Nephron progenitor cell (in vitro differentiated cells): ENCODE data around the gene XPOT.

Source experiments
- DNase-seq: peaks from one replicate; pipeline ENCODE4 v3.0.0; 2021
- H3K27ac Mint-ChIP-seq: 2 replicates; pipeline ENCODE4 v1.8.0; 2021; ENCODE audit warnings: mild to moderate bottlenecking, moderate library complexity, mixed read lengths
- H3K27me3 Mint-ChIP-seq: 2 replicates; pipeline ENCODE4 v1.8.0; 2021; ENCODE audit warnings: mild to moderate bottlenecking, low read depth, mixed read lengths; ENCODE audit not compliant: poor library complexity
- H3K36me3 Mint-ChIP-seq: 2 replicates; pipeline ENCODE4 v1.8.0; 2021; ENCODE audit warnings: low read depth, mixed read lengths
- H3K4me1 Mint-ChIP-seq: 2 replicates; pipeline ENCODE4 v1.8.0; 2021; ENCODE audit warnings: mixed read lengths
- H3K4me3 Mint-ChIP-seq: 2 replicates; pipeline ENCODE4 v1.8.0; 2021; ENCODE audit warnings: mild to moderate bottlenecking, moderate library complexity, mixed read lengths
- H3K9me3 Mint-ChIP-seq: 2 replicates; pipeline ENCODE4 v1.8.0; 2021; ENCODE audit warnings: mild to moderate bottlenecking, moderate library complexity, mixed read lengths
- CTCF ChIP-seq: fragments of 200-600 bp; sonication (generic); IDR thresholded peaks from 2 replicates; pipeline ENCODE4 v1.5.0; 2021; ENCODE audit warnings: antibody characterized with exemption

Gene XPOT

GRCh38 chr12:64473176-64473575 is 69.0 kb downstream of the XPOT start:
- H3K4me3 Mint-ChIP-seq, result no peak overlapping the region

DNA sequence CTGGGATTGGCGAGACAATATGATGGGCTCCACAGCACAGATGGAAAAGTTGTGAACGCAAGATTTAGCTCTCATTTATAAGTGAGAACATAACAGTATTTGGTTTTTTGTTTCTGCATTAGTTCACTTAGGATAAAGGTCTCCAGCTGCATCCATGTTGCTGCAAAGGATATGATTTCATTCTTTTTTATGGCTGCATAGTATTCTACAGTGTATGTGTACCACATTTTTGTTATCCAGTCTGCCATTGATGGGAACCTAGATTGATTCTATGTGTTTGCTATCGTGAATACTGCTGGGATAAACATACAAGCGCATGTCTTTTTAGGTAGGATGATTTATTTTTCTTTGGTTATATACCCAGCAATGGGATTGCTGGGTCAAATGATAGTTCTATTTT is 71.3 kb downstream of the XPOT start:
- H3K27ac Mint-ChIP-seq, result no peak overlapping the region

More at GRCh38 chr12:64473176-64473575, 69.0 kb downstream of the XPOT start:
- no peak for TF ChIP-seq CTCF
- Mint-ChIP-seq H3K9me3 (peaks cover 39% of the 10 kb centered on the region), H3K4me1 (peaks cover 17% of the 10 kb centered on the region), H3K27me3 (peaks cover 3% of the 10 kb centered on the region), H3K27ac (no peak overlapping the region), H3K36me3 (peaks cover 87% of the 10 kb centered on the region)
- no peak for DNase-seq

GRCh38 chr12:64476844-64477243 is 72.7 kb downstream of the XPOT start:
- Mint-ChIP-seq H3K36me3 (peaks cover 69% of the 10 kb centered on the region), H3K4me1 (no peaks in the 10 kb centered on the region), H3K27me3 (peaks cover 3% of the 10 kb centered on the region), H3K27ac (no peak overlapping the region), H3K9me3 (peaks cover 39% of the 10 kb centered on the region), H3K4me3 (no peak overlapping the region)
- no peak for DNase-seq
- TF ChIP-seq CTCF, result no peak

More for the DNA sequence above, 71.3 kb downstream of the XPOT start:
- Mint-ChIP-seq H3K4me1 (no peaks in the 10 kb centered on the region), H3K9me3 (peaks cover 39% of the 10 kb centered on the region), H3K27me3 (peaks cover 3% of the 10 kb centered on the region), H3K36me3 (peaks cover 79% of the 10 kb centered on the region), H3K4me3 (no peak overlapping the region)
- no peak for TF ChIP-seq CTCF
- DNase-seq, result no peak

GRCh38 chr12:64478661-64479060 is 74.5 kb downstream of the XPOT start:
- DNase-seq, result no peak
- peaks cover 58% of the 10 kb centered on the region for H3K36me3 Mint-ChIP-seq
- H3K9me3 Mint-ChIP-seq, result peaks cover 38% of the 10 kb centered on the region
- no peak for TF ChIP-seq CTCF
- H3K4me1 Mint-ChIP-seq, result no peaks in the 10 kb centered on the region
- H3K4me3 Mint-ChIP-seq, result no peak overlapping the region
- H3K27ac Mint-ChIP-seq, result no peak overlapping the region
- H3K27me3 Mint-ChIP-seq, result peaks cover 3% of the 10 kb centered on the region

- H3K27ac Mint-ChIP-seq, result peak overlapping the region; percentile 72
- H3K9me3 Mint-ChIP-seq, result peaks cover 27% of the 10 kb centered on the region
Observed at GRCh38 chr12:64480148-64480547, 76.0 kb downstream of the XPOT start.

More at GRCh38 chr12:64480148-64480547, 76.0 kb downstream of the XPOT start:
- no peak for TF ChIP-seq CTCF
- Mint-ChIP-seq H3K36me3 (peaks cover 49% of the 10 kb centered on the region), H3K4me1 (no peaks in the 10 kb centered on the region), H3K27me3 (no peaks in the 10 kb centered on the region), H3K4me3 (no peak overlapping the region)
- DNase-seq, result no peak
